ENCODE data around the gene KRT33A.

DNA sequence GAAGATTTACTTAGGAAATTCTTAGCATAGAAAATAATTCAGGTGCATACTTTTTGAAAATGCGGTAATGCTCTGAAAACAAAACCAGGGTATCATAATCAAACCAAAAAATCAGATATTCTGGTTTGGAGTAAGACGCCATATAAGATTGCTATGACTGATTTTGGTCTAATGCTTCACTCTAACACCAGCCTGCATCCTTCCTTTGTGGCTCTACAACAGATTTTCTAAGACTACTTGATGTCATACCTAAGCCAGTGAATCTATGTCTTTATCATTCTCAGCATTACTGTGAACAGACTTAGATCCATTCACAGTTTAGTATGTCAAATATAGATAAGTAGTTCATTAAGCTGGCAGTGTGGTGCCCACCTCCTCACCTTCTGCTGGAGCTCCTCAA lies 18.4 kb upstream of the KRT33A start:
- TF ChIP-seq, protein P1, sequence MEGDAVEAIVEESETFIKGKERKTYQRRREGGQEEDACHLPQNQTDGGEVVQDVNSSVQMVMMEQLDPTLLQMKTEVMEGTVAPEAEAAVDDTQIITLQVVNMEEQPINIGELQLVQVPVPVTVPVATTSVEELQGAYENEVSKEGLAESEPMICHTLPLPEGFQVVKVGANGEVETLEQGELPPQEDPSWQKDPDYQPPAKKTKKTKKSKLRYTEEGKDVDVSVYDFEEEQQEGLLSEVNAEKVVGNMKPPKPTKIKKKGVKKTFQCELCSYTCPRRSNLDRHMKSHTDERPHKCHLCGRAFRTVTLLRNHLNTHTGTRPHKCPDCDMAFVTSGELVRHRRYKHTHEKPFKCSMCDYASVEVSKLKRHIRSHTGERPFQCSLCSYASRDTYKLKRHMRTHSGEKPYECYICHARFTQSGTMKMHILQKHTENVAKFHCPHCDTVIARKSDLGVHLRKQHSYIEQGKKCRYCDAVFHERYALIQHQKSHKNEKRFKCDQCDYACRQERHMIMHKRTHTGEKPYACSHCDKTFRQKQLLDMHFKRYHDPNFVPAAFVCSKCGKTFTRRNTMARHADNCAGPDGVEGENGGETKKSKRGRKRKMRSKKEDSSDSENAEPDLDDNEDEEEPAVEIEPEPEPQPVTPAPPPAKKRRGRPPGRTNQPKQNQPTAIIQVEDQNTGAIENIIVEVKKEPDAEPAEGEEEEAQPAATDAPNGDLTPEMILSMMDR (IDR thresholded peaks at IDR 0.05; ENCODE audit: low read depth, low read length, missing input control): no peak
- TF ChIP-seq HNF4G (IDR thresholded peaks at IDR 0.05) (no peak), EGR1 (IDR thresholded peaks at IDR 0.05; ENCODE audit: low read depth in 2 of 2) (no peak), YY1 (IDR thresholded peaks at IDR 0.05) (no peak), GABPA (IDR thresholded peaks at IDR 0.05 in 1 of 2, conservative IDR thresholded peaks at IDR 0.05 in 1 of 2) (no peak)
- TF ChIP-seq, protein P2, sequence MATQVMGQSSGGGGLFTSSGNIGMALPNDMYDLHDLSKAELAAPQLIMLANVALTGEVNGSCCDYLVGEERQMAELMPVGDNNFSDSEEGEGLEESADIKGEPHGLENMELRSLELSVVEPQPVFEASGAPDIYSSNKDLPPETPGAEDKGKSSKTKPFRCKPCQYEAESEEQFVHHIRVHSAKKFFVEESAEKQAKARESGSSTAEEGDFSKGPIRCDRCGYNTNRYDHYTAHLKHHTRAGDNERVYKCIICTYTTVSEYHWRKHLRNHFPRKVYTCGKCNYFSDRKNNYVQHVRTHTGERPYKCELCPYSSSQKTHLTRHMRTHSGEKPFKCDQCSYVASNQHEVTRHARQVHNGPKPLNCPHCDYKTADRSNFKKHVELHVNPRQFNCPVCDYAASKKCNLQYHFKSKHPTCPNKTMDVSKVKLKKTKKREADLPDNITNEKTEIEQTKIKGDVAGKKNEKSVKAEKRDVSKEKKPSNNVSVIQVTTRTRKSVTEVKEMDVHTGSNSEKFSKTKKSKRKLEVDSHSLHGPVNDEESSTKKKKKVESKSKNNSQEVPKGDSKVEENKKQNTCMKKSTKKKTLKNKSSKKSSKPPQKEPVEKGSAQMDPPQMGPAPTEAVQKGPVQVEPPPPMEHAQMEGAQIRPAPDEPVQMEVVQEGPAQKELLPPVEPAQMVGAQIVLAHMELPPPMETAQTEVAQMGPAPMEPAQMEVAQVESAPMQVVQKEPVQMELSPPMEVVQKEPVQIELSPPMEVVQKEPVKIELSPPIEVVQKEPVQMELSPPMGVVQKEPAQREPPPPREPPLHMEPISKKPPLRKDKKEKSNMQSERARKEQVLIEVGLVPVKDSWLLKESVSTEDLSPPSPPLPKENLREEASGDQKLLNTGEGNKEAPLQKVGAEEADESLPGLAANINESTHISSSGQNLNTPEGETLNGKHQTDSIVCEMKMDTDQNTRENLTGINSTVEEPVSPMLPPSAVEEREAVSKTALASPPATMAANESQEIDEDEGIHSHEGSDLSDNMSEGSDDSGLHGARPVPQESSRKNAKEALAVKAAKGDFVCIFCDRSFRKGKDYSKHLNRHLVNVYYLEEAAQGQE (IDR thresholded peaks at IDR 0.05): no peak
